Fibroblast of skin of scalp (primary cell): ENCODE measurements around the gene NME3.
"Not testable (repeated sequence)": the region's sequence is repeated elsewhere in the genome, so short reads cannot be mapped to it uniquely, and the experiment has no call there.

ENCODE experiments used
- DNase-seq: peaks from one replicate; pipeline ENCODE4 v3.0.0-alpha.2; 2013

Gene NME3

DNA sequence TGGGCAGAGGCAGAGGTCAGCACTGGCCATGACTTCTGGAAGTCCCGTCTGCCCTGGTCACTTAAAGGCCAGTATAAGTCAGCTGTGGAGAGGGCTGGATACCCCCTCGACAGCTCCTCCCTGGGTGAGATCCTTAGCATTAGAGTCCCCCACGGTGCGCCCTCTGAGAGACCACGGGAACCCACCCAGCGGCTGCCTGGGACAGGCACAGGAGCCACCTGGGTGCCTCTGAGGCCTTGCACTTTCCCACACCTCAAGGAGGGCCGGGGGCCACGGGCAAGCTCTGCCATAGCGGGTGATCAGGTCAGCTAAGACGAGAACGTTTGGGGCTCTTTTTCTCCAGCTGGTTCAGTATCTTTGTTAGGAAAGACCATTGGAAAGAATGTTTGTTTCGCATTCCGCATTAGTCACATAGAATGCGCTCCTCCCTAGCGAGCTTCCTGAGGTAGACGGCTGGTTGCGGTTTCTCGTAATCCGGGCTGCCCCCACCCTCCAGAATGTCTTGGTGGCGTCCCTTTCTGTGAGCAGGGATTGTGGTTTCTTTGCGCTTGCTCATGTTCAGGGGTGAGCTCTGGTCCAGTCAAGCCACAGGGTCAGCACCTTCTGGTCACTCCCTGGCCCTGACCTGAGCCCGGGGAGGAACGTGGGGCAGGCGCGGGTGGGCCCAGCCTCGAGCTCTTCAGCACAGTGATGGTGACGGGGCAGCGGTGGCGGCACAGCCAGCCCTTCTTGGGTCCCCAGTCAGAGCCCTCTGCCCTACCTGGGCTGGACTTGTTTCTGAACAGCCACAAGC is 25.2 kb downstream of the NME3 start:
- peak; percentile 82 for DNase-seq

DNA sequence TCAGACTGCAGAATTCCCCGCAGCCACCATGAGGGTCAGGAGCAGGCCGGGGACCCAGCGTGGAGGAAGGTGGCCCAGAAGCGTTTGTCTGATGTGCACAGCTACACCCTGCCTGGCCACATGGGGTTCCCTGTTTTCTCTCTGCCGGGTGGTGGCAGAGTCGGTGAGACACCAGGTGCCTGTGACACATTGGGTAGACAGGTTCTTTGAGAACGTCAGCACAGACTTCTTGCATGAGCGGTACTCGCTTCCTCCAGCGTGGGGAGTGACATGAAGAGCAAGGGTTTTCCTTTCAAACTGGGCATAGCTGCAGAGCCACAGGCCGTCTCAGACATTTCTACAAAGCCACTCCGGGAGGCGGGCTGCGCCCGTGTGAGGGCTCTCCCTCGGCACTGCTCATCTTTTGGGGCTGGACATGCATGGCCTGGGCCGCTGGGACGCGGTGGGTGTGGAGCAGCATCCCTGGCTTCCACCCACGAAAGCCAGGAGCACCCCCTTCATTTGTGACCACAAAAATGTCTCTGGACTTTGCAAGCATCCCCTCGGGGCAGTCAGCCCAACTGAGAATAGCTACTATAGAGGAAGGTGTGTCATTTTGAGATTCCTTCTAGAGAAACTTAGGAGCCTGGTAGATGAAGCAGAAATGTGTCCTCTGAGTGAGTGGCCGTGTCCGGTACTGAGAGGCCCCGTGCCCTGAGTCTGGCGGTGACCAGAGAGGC is 26.0 kb downstream of the NME3 start:
- DNase-seq, result peak; percentile 89

DNA sequence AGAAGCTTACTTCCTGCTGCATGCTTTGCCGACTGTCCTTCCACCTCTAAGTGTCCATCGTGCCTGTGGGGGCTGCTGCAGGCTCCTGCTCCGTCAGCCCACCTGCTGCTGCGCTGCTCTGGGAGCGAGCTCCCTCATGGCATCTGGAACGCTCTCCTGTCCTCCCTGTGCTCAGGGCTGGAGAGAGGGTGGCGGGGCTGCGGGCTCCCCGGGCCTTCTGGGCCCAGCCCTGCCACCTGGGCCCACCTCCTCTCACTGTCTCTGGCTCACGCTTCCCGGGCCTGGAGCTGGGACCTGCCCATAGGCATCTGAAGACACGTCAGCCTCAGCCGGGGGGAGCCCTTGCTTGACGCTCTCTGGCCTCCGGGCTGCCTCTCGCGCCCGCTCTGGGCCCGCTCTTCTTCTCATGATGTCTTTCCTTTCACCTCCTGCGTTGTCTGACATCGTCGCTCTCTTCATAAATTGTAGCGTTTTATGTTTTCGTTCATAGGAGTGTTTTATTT is 27.0 kb downstream of the NME3 start:
- DNase-seq, result no peak

DNA sequence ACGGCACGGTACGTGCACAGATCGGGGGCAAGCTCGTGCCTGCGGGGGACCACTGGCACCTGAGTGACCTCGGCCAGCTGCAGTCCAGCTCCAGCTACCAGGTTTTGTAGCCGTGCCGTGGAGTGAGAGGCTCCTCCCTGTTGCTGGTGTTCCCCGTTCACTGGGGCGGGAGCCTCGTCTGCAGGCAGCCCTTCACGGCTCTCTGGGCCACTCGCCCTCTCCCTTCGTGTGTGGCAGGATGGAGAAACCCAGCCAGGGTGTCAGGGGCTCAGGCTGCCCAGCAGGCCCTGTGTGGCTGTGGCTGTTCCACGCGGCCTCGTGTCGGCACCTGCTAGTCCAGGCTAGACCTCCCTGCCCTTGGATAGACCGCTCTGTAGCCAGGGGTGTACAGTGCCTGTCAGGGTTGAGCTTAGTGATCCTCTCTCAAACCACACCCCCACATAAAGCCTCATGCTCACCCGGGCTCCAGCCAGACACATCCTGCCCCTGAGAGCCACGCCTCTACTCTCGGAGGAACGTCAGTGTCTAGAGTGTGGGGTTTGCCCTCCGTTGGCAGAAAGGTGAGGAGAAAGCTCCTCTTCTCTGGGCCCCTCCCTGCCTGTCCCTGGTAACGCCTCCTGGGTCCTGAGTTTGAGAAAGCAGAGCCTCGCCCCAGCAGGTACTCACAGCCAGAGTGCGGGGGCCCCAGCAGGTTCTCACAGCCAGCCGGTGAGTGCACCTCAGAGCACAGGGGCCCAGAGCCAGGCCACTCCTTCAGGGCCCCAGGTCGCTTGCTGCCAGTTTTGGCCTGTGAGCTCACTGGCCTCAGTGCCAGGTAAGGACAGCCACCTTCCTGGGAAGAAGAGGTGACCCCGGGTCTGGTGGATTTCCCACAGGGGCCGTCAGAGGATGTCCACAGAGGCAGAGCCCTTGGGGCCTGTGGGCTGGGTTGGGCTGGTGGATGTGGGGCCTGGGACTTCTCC is 27.7 kb downstream of the NME3 start:
- no peak for DNase-seq

DNA sequence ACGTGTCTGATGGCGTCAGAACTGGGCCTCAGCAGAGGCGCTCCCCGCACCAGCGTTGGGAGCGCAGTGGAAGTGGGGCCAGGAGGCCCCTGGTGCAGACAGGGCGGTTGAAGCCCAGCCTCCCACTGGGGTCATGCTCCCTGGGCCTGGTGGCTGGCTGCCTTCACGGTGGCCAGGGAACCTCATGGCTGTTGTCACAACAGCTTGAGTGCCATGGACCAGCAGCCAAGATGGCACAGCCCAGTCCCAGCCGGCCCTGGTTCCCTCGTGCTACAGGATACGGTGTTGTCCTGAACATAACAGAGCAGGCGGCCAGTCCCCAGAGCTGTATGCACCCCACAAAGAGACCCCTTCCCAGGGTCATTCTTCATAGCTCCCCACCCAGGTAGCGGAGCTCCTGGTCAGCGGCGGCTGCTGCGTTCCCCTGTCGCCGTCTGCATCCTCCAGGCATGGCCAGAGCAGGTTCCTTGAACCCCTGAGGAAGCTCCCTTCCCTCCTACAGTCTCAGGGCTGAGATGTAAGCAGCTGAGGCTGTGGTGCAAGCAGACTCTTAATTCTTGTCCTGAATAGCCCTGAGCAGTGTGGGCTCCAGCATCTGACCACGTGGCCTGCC is 29.7 kb downstream of the NME3 start:
- DNase-seq, result no peak

DNA sequence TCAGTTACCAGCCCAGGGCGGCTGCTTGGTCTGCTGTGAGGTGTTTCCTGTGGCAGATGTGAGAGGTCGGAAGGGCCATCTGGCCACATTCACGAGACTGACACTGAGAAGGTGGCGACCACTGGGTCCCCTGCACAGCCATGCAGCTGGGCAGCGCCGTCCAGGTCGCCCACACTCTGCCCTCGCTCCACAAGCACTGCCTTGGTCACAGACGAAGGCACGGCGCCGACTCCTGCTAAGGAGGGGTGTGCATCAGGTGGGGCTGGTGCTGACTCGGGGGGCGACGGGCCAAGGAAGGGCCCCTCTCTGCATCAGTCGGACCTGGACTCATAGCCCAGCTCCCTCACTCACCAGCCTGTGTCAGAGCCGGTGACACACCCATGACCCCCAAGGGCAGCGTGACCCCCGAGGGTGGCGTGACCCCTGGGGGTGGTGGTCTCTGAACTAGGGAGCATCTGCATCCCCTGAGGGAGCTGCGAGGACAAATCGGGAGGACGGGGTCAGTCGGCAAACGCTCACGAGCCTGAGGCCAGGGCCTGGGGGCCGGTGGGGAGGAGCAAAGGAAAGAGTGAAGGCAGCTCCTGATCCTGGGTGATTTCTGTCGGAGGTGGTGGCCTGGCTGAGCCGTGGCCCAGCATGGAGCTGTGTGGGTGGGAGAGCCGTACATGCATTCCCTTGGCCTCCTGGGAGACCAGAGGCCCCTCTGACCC is 30.4 kb downstream of the NME3 start:
- no peak for DNase-seq

DNA sequence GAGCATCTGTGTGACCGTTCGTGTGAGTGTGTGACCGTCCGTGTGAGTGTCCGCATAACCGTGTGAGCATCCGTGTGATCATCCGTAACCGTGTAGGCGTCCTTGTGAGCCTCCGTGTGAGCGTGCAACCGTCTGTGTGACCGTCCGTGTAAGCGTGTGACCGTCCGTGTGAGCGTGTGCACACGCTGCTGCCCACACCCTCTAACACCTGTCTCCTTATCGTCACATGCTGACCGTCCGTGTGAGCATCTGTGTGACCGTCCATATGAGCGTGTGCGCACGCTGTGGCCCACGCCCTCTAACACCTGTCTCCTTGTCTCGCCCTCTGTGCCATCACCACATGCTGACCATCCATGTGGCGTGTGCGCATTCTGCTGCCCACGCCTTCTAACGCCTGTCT is 31.1 kb downstream of the NME3 start:
- DNase-seq, result no peak

DNA sequence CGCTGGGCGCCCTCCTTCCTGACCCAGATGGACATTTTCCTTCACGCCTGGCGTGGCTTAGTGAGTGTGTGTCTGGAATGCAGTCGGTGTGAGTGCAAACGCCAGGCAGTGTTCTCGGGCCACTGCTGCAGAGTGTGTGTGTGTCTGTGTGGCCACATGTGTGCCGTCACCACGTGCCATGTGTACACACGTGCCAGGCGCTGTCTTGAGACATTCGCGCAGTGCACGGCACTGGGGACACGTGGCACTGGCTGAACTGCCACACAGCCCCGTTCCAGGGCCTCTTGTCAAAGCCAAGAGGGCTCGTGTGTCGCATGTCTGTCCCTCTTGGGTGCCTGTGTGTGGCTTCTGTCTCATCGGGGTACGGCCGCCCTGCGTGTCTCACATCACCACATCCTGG is 36.5 kb downstream of the NME3 start:
- DNase-seq, result no peak

DNA sequence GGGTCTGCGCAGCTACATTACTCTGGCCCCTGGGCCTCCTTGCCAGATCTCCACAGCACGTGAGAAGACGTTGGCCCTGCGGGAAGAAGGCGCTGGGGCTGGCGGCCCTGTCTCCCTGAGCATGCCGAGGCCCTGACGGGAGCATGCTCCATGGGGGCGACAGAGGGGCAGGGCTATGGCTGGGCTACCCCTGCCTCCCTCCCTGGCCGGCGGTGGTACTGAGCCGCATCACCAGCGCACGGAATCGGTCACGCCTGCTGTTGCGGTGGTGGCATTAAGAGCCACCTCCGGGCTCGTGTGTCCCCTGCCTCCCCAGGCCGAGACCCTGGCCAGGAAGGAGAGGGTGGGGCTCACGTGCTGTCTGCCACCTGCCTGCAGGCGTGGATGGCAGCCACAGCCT is 37.2 kb downstream of the NME3 start:
- no peak for DNase-seq

DNA sequence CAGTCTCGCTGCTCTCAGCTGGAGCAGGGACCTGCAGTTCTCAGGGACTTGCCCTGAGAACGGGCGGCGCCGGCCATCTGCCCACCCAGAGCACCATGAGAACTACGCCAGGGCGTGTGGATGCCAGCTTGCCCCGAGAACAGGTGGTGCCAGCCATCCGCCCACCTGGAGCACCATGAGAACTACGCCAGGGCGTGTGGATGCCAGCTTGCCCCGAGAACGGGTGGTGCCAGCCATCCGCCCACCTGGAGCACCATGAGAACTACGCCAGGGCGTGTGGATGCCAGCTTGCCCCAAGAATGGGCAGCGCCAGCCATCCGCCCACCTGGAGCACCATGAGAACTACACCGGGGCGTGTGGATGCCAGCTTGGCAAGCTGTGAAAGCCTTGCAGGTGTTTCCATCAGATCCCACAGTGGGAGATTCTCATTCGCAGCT is 38.8 kb downstream of the NME3 start:
- DNase-seq, result not testable (repeated sequence)

DNA sequence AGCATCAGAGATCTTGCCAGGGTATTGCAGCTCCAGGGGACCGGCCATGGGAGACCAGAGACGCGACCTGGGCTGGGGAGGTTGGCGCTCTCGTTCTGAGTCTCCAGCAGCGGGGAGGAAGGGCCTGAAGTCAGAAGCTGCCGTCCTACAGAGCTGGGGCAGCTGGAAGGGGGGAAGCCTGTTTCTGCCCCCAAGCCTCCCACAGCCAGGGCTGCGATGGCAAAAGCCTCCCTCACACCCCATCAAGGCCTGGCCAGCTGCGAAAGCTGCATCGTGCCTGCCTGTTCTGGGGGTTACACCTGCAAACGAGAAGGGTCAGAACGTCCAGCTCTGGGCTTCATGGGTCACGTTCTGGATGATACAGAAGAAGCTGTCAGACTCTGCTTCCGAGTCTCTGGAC is 39.3 kb downstream of the NME3 start:
- no peak for DNase-seq

DNA sequence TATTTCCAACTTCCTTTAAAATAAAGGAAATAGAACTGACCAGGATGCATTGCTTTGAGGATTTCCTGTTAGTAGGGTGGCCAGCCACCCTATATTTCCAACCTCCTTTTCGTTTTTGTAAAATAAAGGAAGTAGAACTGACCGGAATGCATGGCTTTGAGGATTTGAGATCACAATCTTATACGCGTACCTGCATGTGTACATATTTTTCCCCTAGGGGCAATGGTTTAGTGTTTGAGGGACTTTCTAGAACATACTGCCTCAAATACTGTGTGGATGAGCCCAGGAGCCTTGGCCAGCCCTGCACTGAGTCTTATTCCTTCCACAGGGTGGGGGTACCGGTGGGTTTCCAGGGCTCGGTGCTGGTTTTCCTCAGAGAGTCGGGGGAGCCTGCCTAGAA is 39.7 kb downstream of the NME3 start:
- DNase-seq, result no peak

DNA sequence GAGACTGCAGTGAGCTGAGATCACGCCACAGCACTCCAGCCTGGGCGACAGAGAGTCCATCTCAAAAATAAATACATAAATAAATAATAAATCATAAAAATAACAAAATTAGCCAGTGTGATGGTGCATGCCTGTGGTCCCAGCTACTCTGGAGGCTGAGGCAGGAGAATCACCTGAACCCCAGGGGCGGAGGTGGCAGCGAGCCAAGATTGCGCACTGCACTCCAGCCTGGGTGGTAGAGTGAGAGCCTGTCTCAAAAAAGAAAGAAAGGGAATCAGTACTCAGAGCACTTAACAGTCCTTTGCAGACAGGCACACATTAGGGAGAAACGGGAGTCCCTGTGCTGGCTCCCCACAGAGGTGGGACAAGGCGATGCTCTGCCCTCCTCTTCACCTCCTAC is 40.3 kb downstream of the NME3 start:
- DNase-seq, result no peak

DNA sequence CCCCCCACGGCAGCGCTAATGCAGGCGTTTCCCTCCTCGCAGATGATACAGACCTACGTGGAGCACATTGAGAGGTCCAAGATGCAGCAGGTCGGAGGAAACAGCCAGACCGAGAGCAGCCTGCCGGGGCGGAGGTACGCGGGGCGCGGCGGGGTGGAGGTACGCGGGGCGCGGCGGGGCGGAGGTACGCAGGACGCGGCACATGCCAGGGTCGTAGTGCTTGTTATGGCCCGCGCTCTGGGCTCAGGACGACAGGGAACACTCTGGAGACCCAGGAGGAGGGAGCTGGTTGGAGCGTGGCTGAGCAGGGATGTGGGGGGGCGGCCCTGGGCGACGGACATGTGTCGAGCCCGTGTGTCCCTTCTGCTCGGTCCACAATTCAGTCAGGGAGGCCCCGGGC is 41.9 kb downstream of the NME3 start:
- DNase-seq, result no peak

DNA sequence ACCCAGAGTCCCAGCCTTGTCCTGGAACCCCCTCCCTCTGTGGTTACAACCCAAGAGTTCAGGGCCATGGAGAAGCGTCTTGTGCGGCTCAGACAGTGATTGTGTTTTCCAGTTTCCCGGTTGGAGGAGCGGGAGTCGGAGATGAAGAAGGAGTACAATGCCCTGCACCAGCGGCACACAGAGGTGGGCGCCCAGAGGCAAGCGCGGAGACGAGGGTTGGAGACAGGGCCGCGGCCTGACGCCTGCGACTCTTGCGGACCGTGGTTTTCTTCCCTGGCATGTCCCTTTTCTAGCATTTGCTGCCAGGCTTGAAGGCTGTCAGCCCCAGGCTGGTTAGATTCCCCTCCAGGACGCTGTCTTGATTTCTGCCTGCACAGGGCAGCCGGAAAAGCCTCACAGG is 42.3 kb downstream of the NME3 start:
- DNase-seq, result no peak

DNA sequence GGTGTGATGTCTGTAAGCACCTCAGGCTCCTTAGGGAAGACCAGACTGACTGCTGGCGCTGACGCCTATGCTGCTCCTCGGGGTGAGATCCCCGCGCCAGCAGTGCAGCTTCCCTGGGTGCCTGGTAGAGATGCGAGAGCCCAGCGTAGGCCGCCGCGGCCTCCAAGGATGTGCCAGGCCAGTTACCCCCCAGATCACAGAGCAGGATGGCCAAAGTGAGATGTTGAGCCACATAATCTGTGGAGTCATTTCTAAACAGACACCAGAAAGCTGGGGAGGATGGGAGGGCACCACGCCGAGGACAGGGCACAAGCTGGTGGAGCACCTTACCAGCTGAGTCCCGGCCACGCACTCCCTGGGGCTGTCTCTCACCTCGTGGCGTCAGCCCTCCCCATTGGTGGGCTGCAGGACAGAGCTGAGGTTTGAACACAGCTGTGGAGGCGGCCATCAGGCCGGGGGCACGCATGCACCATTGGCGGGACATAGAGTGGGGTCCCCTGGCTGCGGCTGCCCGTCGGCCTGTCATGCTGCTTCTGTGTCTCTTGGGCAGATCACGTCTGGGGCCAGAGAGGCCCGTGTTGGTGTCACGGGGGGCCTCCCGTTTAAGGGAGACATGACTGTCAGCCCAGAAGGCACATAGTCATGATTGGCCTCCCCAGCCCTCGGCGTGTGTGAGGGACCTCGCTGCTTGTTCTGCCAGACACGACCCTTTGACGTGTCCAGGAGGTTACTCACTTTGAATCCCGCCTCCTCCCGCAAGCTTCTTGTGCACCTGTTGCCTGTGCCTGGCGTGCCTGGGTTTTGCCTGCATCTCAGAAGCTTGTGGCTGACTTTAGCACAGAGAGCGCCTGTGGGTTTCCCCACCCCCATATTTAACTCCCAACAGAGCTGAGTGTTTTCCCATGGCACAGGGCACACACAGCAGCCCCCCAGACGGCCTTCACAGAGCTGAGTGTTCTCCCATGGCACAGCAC is 43.4 kb downstream of the NME3 start:
- no peak for DNase-seq

DNA sequence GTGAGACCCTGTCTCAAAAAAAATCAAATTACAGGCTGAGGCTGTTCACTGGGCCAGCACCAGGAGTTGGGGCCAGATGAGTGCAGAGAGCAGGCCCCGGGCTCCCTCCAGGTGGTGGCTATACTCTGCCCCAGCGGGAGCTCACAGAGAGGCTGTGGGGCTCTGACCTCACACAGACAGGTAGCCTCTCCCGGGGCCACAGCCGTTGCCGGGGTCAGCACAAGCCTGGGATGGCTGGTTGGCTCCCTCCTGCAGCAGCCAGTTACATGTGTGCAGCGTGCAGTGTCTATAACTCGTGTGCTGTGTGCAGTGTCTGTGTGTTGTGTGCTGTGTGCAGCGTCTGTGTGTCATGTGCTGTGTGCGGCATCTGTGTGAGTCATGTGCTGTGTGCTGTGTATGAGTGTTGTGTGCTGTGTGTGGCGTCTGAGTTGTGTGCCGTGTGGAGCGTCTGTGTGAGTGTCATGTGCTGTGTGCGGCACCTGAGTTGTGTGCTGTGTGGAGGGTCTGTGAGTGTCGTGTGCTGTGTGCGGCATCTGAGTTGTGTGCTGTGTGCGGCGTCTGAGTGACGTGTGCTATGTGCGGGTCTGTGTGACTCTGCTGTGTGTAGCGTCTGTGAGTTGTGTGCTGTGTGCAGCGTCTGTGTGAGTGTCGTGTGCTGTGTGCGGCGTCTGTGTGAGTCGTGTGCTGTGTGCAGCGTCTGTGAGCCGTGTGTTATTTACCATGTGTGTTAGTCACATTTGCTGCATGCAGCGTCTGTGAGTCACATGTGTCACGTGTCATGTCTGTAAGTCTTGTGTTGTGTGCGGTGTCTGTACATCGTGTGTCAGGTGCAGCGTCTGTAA is 44.5 kb downstream of the NME3 start:
- DNase-seq, result no peak

DNA sequence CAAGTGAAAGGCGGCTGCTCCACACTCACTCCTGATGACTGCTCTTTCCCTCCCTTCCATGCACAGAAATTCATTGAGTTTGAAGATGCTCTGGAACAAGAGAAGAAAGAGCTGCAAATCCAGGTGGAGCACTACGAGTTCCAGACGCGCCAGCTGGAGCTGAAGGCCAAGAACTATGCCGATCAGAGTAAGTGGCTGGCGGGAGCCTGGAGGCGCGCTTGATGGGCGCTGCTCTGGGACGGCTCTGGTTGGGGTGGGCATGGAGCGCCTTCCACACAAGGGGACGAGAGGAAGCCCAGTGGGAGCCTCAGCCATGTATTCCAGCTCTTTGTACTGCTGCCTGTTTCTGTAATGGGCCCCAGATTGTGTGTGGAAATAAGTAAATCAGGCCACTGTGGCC is 46.9 kb downstream of the NME3 start:
- no peak for DNase-seq

DNA sequence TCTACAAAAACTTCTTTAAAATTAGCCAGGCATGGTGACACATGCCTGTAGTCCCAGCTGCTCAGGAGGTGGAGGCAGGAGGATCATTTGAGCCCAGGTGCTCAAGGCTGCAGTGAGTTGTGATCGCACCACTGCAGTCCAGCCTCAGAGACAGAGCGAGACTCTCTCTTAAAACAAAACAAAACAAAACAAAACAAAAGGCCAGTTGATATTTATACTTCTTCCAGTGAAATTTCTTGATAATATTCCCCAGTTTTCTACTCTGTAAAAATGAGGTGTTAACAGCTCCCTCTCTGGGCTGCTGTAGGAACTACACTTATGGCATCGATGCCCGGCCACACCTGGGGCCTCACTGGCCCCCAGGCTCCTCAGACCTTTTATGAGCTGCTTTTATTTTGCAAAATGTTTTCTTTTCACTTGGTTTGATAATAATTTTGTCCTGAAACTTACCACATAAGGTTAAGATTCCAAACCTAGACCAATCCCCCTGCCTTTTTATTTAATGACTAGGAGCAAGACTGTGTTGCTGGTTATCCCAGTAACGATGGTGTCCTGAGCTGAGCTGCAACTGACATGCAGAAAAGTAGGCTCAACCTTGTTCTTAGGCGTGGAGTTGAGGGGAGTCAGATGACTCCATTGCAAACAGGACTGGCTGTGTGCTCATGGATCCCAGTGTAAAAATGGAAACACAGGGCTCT is 47.7 kb downstream of the NME3 start:
- peak; percentile 32 for DNase-seq
